Neural progenitor cell (in vitro differentiated cells): ENCODE results near the gene PPFIA3. TPM values are rescaled to one million over a fixed set of nuclear protein-coding genes. Genes with fewer than 3 reads are reported as not detected.

Experiments
- DNase-seq: peaks from one replicate; pipeline ENCODE4 v3.0.0-alpha.2; 2016; ENCODE audit warnings: low spot score
- H2AFZ ChIP-seq: fragments of 200-600 bp; sonication (generic); replicated peaks from 2 replicates; pipeline ENCODE4 v1.6.1; 2016; ENCODE audit warnings: antibody characterized with exemption
- H3F3A ChIP-seq: fragments of 200-600 bp; sonication (generic); 2 replicates; pipeline ENCODE4 v1.6.1; 2016; ENCODE audit warnings: antibody characterized with exemption, low read depth
- H3K27ac ChIP-seq: fragments of 200-600 bp; sonication (generic); 2 replicates; pipeline ENCODE4 v1.5.1; 2016; ENCODE audit warnings: mild to moderate bottlenecking
- H3K27me3 ChIP-seq: fragments of 200-600 bp; sonication (generic); 2 replicates; pipeline ENCODE4 v1.6.1; 2016; ENCODE audit warnings: mild to moderate bottlenecking, moderate library complexity
- H3K36me3 ChIP-seq: fragments of 200-600 bp; sonication (generic); 2 replicates; pipeline ENCODE4 v1.5.1; 2016
- H3K4me1 ChIP-seq: fragments of 200-600 bp; sonication (generic); 2 replicates; pipeline ENCODE4 v1.6.1; 2016; ENCODE audit warnings: mixed run types
- H3K4me2 ChIP-seq: fragments of 200-600 bp; sonication (generic); 2 replicates; pipeline ENCODE4 v1.6.1; 2016
- H3K4me3 ChIP-seq: fragments of 200-600 bp; sonication (generic); 2 replicates; pipeline ENCODE4 v1.5.1; 2016
- H3K79me2 ChIP-seq: fragments of 200-600 bp; sonication (generic); 2 replicates; pipeline ENCODE4 v1.6.1; 2016; ENCODE audit warnings: low read depth
- H3K9ac ChIP-seq: fragments of 200-600 bp; sonication (generic); 2 replicates; pipeline ENCODE4 v1.6.1; 2016
- H3K9me3 ChIP-seq: fragments of 200-600 bp; sonication (generic); 2 replicates; pipeline ENCODE4 v1.5.1; 2016; ENCODE audit warnings: low read depth
- H4K20me1 ChIP-seq: fragments of 200-600 bp; sonication (generic); 2 replicates; pipeline ENCODE4 v1.6.1; 2016; ENCODE audit warnings: low read depth
- H3K27ac Mint-ChIP-seq: 3 replicates; pipeline ENCODE4 v1.8.0; 2021; ENCODE audit warnings: mixed read lengths
- H3K27me3 Mint-ChIP-seq: 2 replicates; pipeline ENCODE4 v1.8.0; 2022; ENCODE audit warnings: low read depth, mild to moderate bottlenecking, inconsistent platforms, moderate library complexity, mixed read lengths; ENCODE audit not compliant: insufficient read depth
- H3K36me3 Mint-ChIP-seq: 3 replicates; pipeline ENCODE4 v1.8.0; 2021; ENCODE audit warnings: mixed read lengths
- H3K4me1 Mint-ChIP-seq: 3 replicates; pipeline ENCODE4 v1.8.0; 2021; ENCODE audit warnings: mixed read lengths
- H3K4me3 Mint-ChIP-seq: 3 replicates; pipeline ENCODE4 v1.8.0; 2021; ENCODE audit warnings: mild to moderate bottlenecking, moderate library complexity, mixed read lengths
- H3K9me3 Mint-ChIP-seq: 3 replicates; pipeline ENCODE4 v1.8.0; 2020; ENCODE audit warnings: mixed read lengths
- CTCF ChIP-seq: fragments of 200-600 bp; sonication (generic); IDR thresholded peaks from 2 replicates; pipeline ENCODE4 v1.5.1; 2017; ENCODE audit warnings: antibody characterized with exemption, mild to moderate bottlenecking
- EZH2 ChIP-seq: fragments of 200-600 bp; sonication (generic); IDR thresholded peaks from 2 replicates; pipeline ENCODE4 v1.6.1; 2017; ENCODE audit warnings: antibody characterized with exemption, mild to moderate bottlenecking, moderate library complexity
- EZH2phosphoT487 ChIP-seq: fragments of 200-600 bp; sonication (generic); IDR thresholded peaks from 2 replicates; pipeline ENCODE4 v1.6.1; 2017; ENCODE audit warnings: antibody characterized with exemption
- total RNA-seq: library from RNA; depleted of rRNA; stranded (reverse); fragments of >200 nt; gene quantifications from 2 replicates; pipeline ENCODE4 v1.2.3, GENCODE V29; 2015; ENCODE audit warnings: low replicate concordance

Gene PPFIA3
- total RNA-seq, 1 donor from 2014 or later, result 1.8 TPM

DNA sequence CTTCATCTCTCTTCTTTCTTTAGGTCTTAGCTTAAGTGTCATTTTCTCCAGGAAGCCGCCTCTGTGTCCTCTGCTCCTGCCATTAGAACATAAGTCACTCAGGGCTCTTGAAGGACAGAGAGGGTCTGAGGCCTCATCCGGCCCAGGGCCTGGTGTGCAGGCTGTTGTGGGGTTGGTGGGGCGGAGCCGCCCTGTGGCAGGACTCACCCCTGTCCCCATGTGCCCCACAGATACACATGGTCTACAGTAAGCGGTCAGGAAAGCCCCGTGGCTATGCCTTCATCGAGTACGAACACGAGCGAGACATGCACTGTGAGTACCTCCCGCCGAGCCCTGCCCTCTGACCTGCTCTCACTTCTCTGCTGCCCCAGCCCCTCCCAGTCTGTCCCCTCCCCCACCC is 18.2 kb upstream of the PPFIA3 start:
- DNase-seq, result no peak
- no peak for TF ChIP-seq CTCF
- TF ChIP-seq EZH2phosphoT487, result no peak
- no peak for TF ChIP-seq EZH2
- Mint-ChIP-seq H3K27me3 (no peaks in the 10 kb centered on the region), H3K4me3 (no peak overlapping the region), H3K9me3 (no peaks in the 10 kb centered on the region), H3K4me1 (peaks cover 3% of the 10 kb centered on the region), H3K27ac (peak overlapping the region; percentile 29), H3K36me3 (peaks cover 34% of the 10 kb centered on the region)
- no peaks in the 10 kb centered on the region for H3K9me3 ChIP-seq
- peaks cover 38% of the 10 kb centered on the region for H3K79me2 ChIP-seq
- no peaks in the 10 kb centered on the region for H3K4me1 ChIP-seq
- H3K4me2 ChIP-seq, result no peak overlapping the region
- H4K20me1 ChIP-seq, result peaks cover 89% of the 10 kb centered on the region
- no peaks in the 10 kb centered on the region for H3K27me3 ChIP-seq
- H3K36me3 ChIP-seq, result peaks cover 18% of the 10 kb centered on the region
- H3K9ac ChIP-seq, result no peak overlapping the region
- no peak overlapping the region for H3K27ac ChIP-seq
- H2AFZ ChIP-seq, result no peak overlapping the region
- H3F3A ChIP-seq, result peaks cover 58% of the 10 kb centered on the region
- H3K4me3 ChIP-seq, result no peak overlapping the region

DNA sequence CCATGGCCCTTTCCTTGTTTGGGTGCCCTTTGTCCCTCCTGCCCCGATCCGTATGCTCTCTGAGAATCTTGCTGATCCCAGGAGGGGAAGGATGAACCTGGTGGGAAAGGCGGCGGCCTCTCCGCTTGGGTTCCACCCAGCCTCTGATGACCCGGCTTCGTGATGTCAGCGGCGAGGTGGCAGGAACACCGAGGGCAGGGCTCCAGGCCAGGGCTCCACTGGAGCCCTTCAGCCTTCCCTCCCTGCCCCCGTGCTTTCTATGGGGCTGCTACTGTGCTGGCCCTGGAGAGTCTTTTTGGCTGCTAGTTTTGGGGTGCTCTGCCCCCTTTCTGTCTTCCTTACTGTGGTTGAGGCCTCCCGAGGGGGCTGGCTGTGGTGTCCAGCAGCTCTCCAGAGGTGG is 17.0 kb upstream of the PPFIA3 start:
- Histone ChIP-seq H3K36me3 (peaks cover 18% of the 10 kb centered on the region), H3K9me3 (no peaks in the 10 kb centered on the region), H3K9ac (no peak overlapping the region), H3K27ac (no peak overlapping the region), H3K79me2 (peaks cover 44% of the 10 kb centered on the region), H3F3A (peaks cover 57% of the 10 kb centered on the region), H3K4me2 (no peak overlapping the region), H3K27me3 (no peaks in the 10 kb centered on the region), H3K4me1 (no peaks in the 10 kb centered on the region), H2AFZ (no peak overlapping the region), H4K20me1 (peaks cover 89% of the 10 kb centered on the region), H3K4me3 (no peak overlapping the region)
- Mint-ChIP-seq H3K27ac (no peak overlapping the region), H3K36me3 (peaks cover 42% of the 10 kb centered on the region), H3K27me3 (no peaks in the 10 kb centered on the region), H3K4me3 (no peak overlapping the region), H3K9me3 (no peaks in the 10 kb centered on the region), H3K4me1 (peaks cover 6% of the 10 kb centered on the region)
- no peak for DNase-seq
- TF ChIP-seq CTCF (no peak), EZH2 (no peak), EZH2phosphoT487 (no peak)

DNA sequence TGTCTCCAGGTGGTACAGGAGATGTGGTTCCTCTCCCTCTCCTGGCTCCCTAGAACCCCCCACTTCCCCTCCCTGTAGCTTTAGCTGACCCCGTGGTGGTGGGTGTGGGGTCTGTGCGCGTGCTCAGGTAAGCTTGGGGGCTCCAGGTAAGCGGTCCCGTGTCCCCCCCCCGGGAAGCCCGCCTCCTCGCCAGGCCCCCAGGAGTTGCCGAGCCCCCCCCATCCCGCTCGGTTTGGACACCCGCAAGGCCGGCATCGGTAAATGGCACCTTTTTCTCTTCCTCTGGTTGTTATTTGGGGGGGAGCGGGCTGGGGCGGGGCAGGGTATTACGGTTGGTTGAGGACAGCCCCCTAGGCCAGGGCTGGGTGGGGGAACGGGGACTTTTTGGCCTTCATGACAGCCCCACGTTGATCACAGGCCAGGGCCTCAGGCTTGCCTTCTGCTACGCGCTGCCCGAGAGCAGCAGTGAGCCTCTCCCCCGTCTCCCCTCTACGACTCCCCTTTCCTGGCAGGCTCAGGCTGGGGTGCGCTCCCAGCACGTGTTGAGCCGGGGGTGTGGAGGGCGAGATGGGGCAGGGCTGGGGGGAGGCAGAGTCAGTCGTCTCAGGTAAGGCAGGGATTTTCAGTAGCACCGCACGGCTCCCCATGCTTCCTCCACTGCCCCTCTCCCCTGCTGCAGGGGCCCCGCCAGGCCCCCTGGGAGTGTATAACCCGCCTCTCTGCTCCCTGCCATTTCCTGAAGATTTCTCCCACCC is 15.8 kb upstream of the PPFIA3 start:
- H3K36me3 Mint-ChIP-seq, result peaks cover 44% of the 10 kb centered on the region
- H3K36me3 ChIP-seq, result peaks cover 10% of the 10 kb centered on the region

More for the DNA sequence above, 15.8 kb upstream of the PPFIA3 start:
- H3K9ac ChIP-seq, result no peak overlapping the region
- no peak overlapping the region for H3K4me2 ChIP-seq
- peaks cover 6% of the 10 kb centered on the region for H3K4me1 Mint-ChIP-seq
- H3K9me3 Mint-ChIP-seq, result no peaks in the 10 kb centered on the region
- H2AFZ ChIP-seq, result no peak overlapping the region
- H3K27me3 ChIP-seq, result no peaks in the 10 kb centered on the region
- no peak overlapping the region for H3K4me3 Mint-ChIP-seq
- no peak overlapping the region for H3K27ac Mint-ChIP-seq
- H4K20me1 ChIP-seq, result peaks cover 86% of the 10 kb centered on the region
- no peaks in the 10 kb centered on the region for H3K4me1 ChIP-seq
- H3K79me2 ChIP-seq, result peaks cover 37% of the 10 kb centered on the region
- peaks cover 60% of the 10 kb centered on the region for H3F3A ChIP-seq
- no peak for DNase-seq
- no peak overlapping the region for H3K4me3 ChIP-seq
- peaks cover 3% of the 10 kb centered on the region for H3K27me3 Mint-ChIP-seq
- H3K9me3 ChIP-seq, result no peaks in the 10 kb centered on the region
- TF ChIP-seq CTCF (no peak), EZH2 (no peak), EZH2phosphoT487 (no peak)
- no peak overlapping the region for H3K27ac ChIP-seq
